Stimulated activated naive CD8-positive, alpha-beta T cell treated with anti-CD3 and anti-CD28 coated beads, Interleukin-15, amount 100 ng/mL, for 72 hours (primary cell): ENCODE measurements around the gene TBX5.

Experiments used
- ATAC-seq: fragments of 150-1000 bp; cut with Tn5 transposase; 2 replicates; pipeline ENCODE4 v1.10.0; 2021; ENCODE audit warnings: mild to moderate bottlenecking, moderate library complexity
- DNase-seq, 2 donors: peaks; one replicate each; pipeline ENCODE4 v3.0.0; 2021 to 2022
- H3K27ac Mint-ChIP-seq, 2 donors: one replicate each; pipeline ENCODE4 v1.8.0; 2022; ENCODE audit warnings: mild to moderate bottlenecking in 2 of 2, mixed read lengths in 2 of 2, moderate library complexity in 2 of 2
- H3K27me3 Mint-ChIP-seq: one replicate; pipeline ENCODE4 v1.8.0; 2022; ENCODE audit warnings: mixed read lengths
- H3K4me1 Mint-ChIP-seq: one replicate; pipeline ENCODE4 v1.8.0; 2022; ENCODE audit warnings: mild to moderate bottlenecking, mixed read lengths
- H3K4me3 Mint-ChIP-seq, 2 donors: one replicate each; pipeline ENCODE4 v1.8.0; 2022; ENCODE audit warnings: mild to moderate bottlenecking in 2 of 2, mixed read lengths in 2 of 2, moderate library complexity in 1 of 2
- H3K9me3 Mint-ChIP-seq, 2 donors: one replicate each; pipeline ENCODE4 v1.8.0; 2022; ENCODE audit warnings: mixed read lengths in 2 of 2

TBX5 gene

GRCh38 chr12:114440270-114441038 is 34.5 kb upstream of the TBX5 start:
- H3K4me1 Mint-ChIP-seq, result peaks cover 13% of the 10 kb centered on the region
- no peak for DNase-seq
- H3K27ac Mint-ChIP-seq, result no peak overlapping the region
- peak overlapping the region in 1 of 2 donors; percentile 18 for H3K4me3 Mint-ChIP-seq
- H3K27me3 Mint-ChIP-seq, result peaks cover 94% of the 10 kb centered on the region
- no peak for ATAC-seq
- H3K9me3 Mint-ChIP-seq, result peaks cover 0 to 5% of the 10 kb centered on the region in 2 donors

DNA sequence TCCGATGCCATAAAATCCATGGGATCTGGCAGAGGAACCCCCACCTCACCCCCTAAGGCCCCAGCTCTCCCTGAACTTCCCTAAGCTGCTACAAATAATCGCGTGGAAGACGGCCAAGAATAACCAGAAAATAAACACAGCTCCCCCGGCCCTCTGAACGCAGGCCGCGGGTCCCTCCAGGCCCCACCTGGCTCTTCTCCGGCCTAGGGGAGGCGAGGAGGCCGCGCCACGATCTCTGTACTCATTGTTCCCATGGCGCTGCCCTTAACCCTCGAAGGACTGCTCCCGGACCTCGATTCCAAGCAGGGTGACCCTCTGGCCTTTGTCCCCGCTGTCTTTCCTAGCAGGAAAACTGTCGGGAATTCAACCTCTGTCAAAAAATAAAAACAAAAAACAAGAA is 33.9 kb upstream of the TBX5 start:
- H3K9me3 Mint-ChIP-seq, result peaks cover 0 to 5% of the 10 kb centered on the region in 2 donors
- DNase-seq (no peak), ATAC-seq (no peak)
- peaks cover 89% of the 10 kb centered on the region for H3K27me3 Mint-ChIP-seq
- H3K4me3 Mint-ChIP-seq, result peak overlapping the region in 1 of 2 donors; percentile 18
- peaks cover 9% of the 10 kb centered on the region for H3K4me1 Mint-ChIP-seq
- H3K27ac Mint-ChIP-seq, result no peak overlapping the region

DNA sequence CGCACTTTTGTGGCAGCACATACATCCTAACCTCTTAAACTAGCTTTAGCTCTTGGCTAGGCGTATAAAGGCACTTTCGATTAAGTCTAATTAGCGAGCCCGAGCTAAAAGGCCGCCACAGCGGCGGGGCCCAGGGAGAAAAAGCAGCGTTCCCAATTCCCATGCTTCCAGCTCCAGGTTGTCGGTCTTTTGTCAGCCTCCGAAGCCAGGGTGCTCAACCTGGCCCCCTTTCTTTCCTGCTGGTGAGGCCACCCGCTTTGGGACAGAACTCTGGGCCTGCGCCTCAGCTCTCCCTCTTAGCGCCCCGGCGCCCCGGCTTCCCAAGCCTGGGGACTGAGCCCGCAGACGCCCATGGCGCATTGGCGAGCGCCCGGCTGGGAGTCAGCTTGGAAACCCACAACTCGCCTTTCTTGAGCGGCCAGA is 33.3 kb upstream of the TBX5 start:
- DNase-seq (no peak), ATAC-seq (no peak)
- Mint-ChIP-seq H3K9me3 (peaks cover 0 to 5% of the 10 kb centered on the region in 2 donors), H3K4me1 (peaks cover 7% of the 10 kb centered on the region), H3K4me3 (no peak overlapping the region), H3K27me3 (peaks cover 89% of the 10 kb centered on the region), H3K27ac (no peak overlapping the region)

DNA sequence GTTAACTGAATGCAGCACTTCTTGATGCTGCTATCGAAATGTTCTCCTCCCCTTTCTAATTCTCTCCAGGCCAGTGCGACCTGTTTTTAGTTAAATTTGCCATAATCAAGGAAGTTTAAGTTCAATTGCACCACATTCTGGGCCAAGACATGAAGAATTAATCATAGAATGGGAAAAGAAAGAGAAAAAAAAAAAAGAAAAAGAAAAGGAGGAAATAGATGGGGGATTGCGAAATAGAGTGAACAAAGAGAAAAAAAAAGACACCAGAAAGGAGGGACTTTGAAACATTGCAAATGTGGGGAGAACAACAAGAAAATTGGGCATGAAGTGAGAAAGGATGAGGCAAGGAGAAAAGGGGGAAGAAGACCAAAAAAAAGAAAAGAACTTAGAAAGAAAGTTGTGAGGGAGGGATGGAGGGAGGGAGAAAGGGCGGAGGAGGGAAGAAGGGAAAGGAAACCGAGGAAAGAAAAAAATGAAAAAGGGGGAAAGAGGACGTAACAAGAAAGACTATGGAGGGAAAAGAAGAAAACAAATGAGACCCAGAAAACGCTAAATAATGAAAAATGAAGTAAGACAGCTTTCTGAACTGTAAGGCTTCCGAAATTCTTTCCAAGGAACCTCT is 32.8 kb upstream of the TBX5 start:
- Mint-ChIP-seq H3K4me3 (no peak overlapping the region), H3K27ac (no peak overlapping the region), H3K4me1 (peaks cover 7% of the 10 kb centered on the region), H3K9me3 (peaks cover 0 to 5% of the 10 kb centered on the region in 2 donors), H3K27me3 (peaks cover 86% of the 10 kb centered on the region)
- no peak for DNase-seq
- ATAC-seq, result no peak

- H3K27me3 Mint-ChIP-seq, result peaks cover 58% of the 10 kb centered on the region
- DNase-seq (no peak), ATAC-seq (no peak)
- H3K4me1 Mint-ChIP-seq, result no peaks in the 10 kb centered on the region
- H3K27ac Mint-ChIP-seq, result no peak overlapping the region
- H3K4me3 Mint-ChIP-seq, result no peak overlapping the region
- H3K9me3 Mint-ChIP-seq, result peaks cover 0 to 5% of the 10 kb centered on the region in 2 donors
Observed at GRCh38 chr12:114434341-114434740, 28.4 kb upstream of the TBX5 start.

- DNase-seq, result no peak
- no peak for ATAC-seq
- Mint-ChIP-seq H3K4me3 (no peak overlapping the region), H3K9me3 (peaks cover 0 to 5% of the 10 kb centered on the region in 2 donors), H3K27ac (no peak overlapping the region), H3K27me3 (peaks cover 43% of the 10 kb centered on the region), H3K4me1 (no peaks in the 10 kb centered on the region)
Observed at GRCh38 chr12:114431902-114432301, 26.0 kb upstream of the TBX5 start.

GRCh38 chr12:114430306-114430705 is 24.4 kb upstream of the TBX5 start:
- peak in 1 of 2 donors; percentile 32 for DNase-seq
- H3K9me3 Mint-ChIP-seq, result no peaks in the 10 kb centered on the region
- ATAC-seq, result peak; percentile 98

DNA sequence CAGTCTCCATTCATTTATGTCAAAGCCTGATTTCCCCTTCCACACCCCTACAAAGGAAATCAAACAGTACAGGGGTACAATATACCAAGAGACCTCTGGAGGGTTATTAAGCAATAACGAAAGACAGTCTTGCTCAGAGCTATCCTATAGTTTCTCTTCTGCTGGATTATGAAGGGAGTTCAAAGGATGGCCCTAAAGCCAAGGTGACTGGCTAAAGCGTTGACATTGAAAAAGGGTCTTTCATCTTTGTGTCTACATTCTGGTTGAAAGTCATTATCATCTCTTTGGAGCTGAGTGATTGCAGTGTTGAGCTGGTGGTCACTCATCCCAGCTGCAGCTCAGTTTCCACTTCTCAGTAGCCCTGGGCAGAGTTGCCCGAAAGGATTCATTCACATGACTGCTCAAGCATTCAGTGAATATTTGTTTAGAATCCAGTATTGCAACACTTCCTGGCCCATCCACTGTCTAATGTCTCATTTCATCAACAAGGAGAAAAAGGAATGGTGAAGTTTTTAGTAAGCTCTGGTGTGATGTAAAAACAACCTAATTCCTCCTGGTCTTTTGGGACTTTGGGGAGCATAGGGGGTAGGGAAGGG is 19.2 kb upstream of the TBX5 start:
- Mint-ChIP-seq H3K9me3 (no peaks in the 10 kb centered on the region), H3K4me1 (no peaks in the 10 kb centered on the region), H3K4me3 (no peak overlapping the region), H3K27ac (no peak overlapping the region), H3K27me3 (peaks cover 28% of the 10 kb centered on the region)
- no peak for DNase-seq
- ATAC-seq, result no peak

More at GRCh38 chr12:114430306-114430705, 24.4 kb upstream of the TBX5 start:
- Mint-ChIP-seq H3K27me3 (peaks cover 37% of the 10 kb centered on the region), H3K4me3 (no peak overlapping the region), H3K4me1 (no peaks in the 10 kb centered on the region), H3K27ac (no peak overlapping the region)

DNA sequence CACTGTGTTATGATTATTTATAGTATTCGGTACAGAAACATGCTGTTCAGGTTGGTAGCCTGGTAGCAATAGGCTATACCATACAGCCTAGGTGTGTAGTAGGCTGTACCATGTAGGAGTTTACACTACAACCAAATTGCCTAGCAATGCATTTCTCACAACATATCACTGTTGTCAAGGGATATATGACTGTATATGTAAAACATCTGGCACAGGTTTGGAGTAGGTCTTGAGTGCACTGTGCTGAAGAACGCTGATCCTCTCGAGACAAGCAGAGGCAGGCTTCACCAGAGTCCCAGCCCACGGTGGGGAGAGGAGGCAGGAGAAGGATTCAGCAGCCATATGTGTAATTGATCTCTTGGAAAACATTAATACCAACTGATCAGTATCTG is 15.0 kb upstream of the TBX5 start:
- ATAC-seq (no peak), DNase-seq (no peak)
- Mint-ChIP-seq H3K27me3 (peaks cover 54% of the 10 kb centered on the region), H3K4me3 (no peak overlapping the region), H3K9me3 (no peaks in the 10 kb centered on the region), H3K4me1 (no peaks in the 10 kb centered on the region), H3K27ac (no peak overlapping the region)

- no peak for DNase-seq
- Mint-ChIP-seq H3K27ac (no peak overlapping the region), H3K4me1 (no peaks in the 10 kb centered on the region), H3K9me3 (no peaks in the 10 kb centered on the region), H3K27me3 (peaks cover 59% of the 10 kb centered on the region), H3K4me3 (no peak overlapping the region)
- no peak for ATAC-seq
Observed at GRCh38 chr12:114420182-114420943, 14.4 kb upstream of the TBX5 start.

DNA sequence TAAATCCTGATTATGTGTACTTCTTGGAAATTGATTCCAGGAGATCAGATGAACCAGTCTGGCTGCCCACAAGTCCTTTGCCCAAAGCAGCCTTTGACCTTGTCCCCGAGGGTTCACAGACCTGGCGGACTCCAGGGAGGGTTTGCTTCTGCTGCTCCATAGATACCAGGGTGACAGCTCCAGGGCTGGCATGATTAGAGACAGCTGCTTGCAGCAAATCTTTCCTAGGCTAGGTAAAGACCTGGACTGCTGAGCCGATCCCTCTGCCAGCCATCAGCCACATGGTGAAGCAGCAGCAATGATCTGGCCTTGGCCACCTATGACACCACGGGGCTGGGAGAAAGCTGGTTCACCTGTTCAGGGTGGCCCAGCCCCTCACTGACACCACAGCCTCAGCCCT is 10.1 kb upstream of the TBX5 start:
- ATAC-seq (no peak), DNase-seq (no peak)
- H3K9me3 Mint-ChIP-seq, result no peaks in the 10 kb centered on the region
- peaks cover 7% of the 10 kb centered on the region for H3K4me1 Mint-ChIP-seq
- no peak overlapping the region for H3K4me3 Mint-ChIP-seq
- peaks cover 93% of the 10 kb centered on the region for H3K27me3 Mint-ChIP-seq
- no peak overlapping the region for H3K27ac Mint-ChIP-seq

- Mint-ChIP-seq H3K27me3 (peaks cover 94% of the 10 kb centered on the region), H3K27ac (no peak overlapping the region), H3K4me1 (peaks cover 9% of the 10 kb centered on the region), H3K9me3 (no peaks in the 10 kb centered on the region), H3K4me3 (no peak overlapping the region)
- no peak for ATAC-seq
- DNase-seq, result no peak
Observed at GRCh38 chr12:114415525-114415868, 9.6 kb upstream of the TBX5 start.

GRCh38 chr12:114414866-114415524 is 9.1 kb upstream of the TBX5 start:
- H3K9me3 Mint-ChIP-seq, result no peaks in the 10 kb centered on the region
- peaks cover 9% of the 10 kb centered on the region for H3K4me1 Mint-ChIP-seq
- ATAC-seq, result no peak
- no peak for DNase-seq
- no peak overlapping the region for H3K4me3 Mint-ChIP-seq
- no peak overlapping the region for H3K27ac Mint-ChIP-seq
- peaks cover 96% of the 10 kb centered on the region for H3K27me3 Mint-ChIP-seq

- no peak for ATAC-seq
- DNase-seq, result no peak
- H3K27me3 Mint-ChIP-seq, result peaks cover 97% of the 10 kb centered on the region
- H3K9me3 Mint-ChIP-seq, result no peaks in the 10 kb centered on the region
- no peak overlapping the region for H3K4me3 Mint-ChIP-seq
- no peak overlapping the region for H3K27ac Mint-ChIP-seq
- peaks cover 16% of the 10 kb centered on the region for H3K4me1 Mint-ChIP-seq
Observed at GRCh38 chr12:114414031-114414865, 8.3 kb upstream of the TBX5 start.
